GM12801 (cell line): ENCODE measurements around the gene NR6A1.

ENCODE experiments used
- CTCF ChIP-seq: IDR thresholded peaks from one replicate; pipeline ENCODE4 v1.5.1; 2011; ENCODE audit warnings: control low read depth; ENCODE audit not compliant: insufficient read length; ENCODE audit errors: extremely low read depth

Gene NR6A1

GRCh38 chr9:124771867-124772679, 962 bp upstream of the NR6A1 start:
- no peak for TF ChIP-seq CTCF

- no peak for TF ChIP-seq CTCF
Measured at GRCh38 chr9:124770359-124771020, 621 bp downstream of the NR6A1 start.

GRCh38 chr9:124769549-124770358, 1.4 kb downstream of the NR6A1 start:
- no peak for TF ChIP-seq CTCF

GRCh38 chr9:124768750-124769548, 2.2 kb downstream of the NR6A1 start:
- no peak for TF ChIP-seq CTCF

GRCh38 chr9:124768334-124768733, 2.8 kb downstream of the NR6A1 start:
- TF ChIP-seq CTCF, result no peak

- TF ChIP-seq CTCF, result no peak
Measured at GRCh38 chr9:124767821-124768220, 3.3 kb downstream of the NR6A1 start.
